Liver (tissue), 9 donors: ENCODE results near the gene ELOVL2. TPM values are rescaled to one million over a fixed set of nuclear protein-coding genes. Genes with fewer than 3 reads are reported as not detected.
"Not testable (repeated sequence)": the region's sequence is repeated elsewhere in the genome, so short reads cannot be mapped to it uniquely, and the experiment has no call there.

Experiments used
- DNase-seq: peaks from one replicate; pipeline ENCODE4 v3.0.0-alpha.2; 2017; ENCODE audit warnings: low spot score
- H3K27ac ChIP-seq, 2 donors: one replicate each; pipeline ENCODE4 v1.7.0; 2013; ENCODE audit warnings: inconsistent platforms in 2 of 2, low read length in 2 of 2, control low read depth in 1 of 2, low read depth in 1 of 2, mild to moderate bottlenecking in 1 of 2
- H3K27me3 ChIP-seq, 4 donors: one replicate each; pipeline versions ENCODE4 v1.6.1 to v1.7.0; 2013; ENCODE audit warnings: low read length in 3 of 4, inconsistent platforms in 1 of 4, mild to moderate bottlenecking in 1 of 4, moderate library complexity in 1 of 4; ENCODE audit not compliant: control insufficient read depth in 4 of 4, insufficient read depth in 4 of 4
- H3K36me3 ChIP-seq, 4 donors: one replicate each; pipeline versions ENCODE4 v1.6.1 to v1.7.0; 2013; ENCODE audit warnings: low read length in 3 of 4, mild to moderate bottlenecking in 3 of 4, low read depth in 1 of 4, moderate library complexity in 1 of 4; ENCODE audit not compliant: control insufficient read depth in 4 of 4, insufficient read depth in 3 of 4
- H3K4me1 ChIP-seq, 4 donors: one replicate each; pipeline versions ENCODE4 v1.6.1 to v1.7.0; 2013; ENCODE audit warnings: low read length in 3 of 4, mild to moderate bottlenecking in 3 of 4, moderate library complexity in 1 of 4; ENCODE audit not compliant: control insufficient read depth in 4 of 4, insufficient read depth in 4 of 4
- H3K4me3 ChIP-seq, 3 donors: one replicate each; pipeline versions ENCODE4 v1.6.1 to v1.7.0; 2013; ENCODE audit warnings: low read length in 3 of 3, control low read depth in 1 of 3, low read depth in 1 of 3, mild to moderate bottlenecking in 1 of 3
- H3K9ac ChIP-seq, 2 donors: one replicate each; pipeline ENCODE4 v1.7.0; 2013; ENCODE audit warnings: low read length in 2 of 2, mild to moderate bottlenecking in 2 of 2, moderate library complexity in 2 of 2, control low read depth in 1 of 2, low read depth in 1 of 2
- H3K9me3 ChIP-seq, 4 donors: one replicate each; pipeline versions ENCODE4 v1.6.1 to v1.7.0; 2013; ENCODE audit warnings: low read length in 3 of 4; ENCODE audit not compliant: control insufficient read depth in 4 of 4
- EGR1 ChIP-seq, 2 donors: IDR thresholded peaks; 2 replicates each; pipeline ENCODE4 v1.6.1; 2016 to 2018; ENCODE audit warnings: antibody characterized with exemption in 2 of 2, low read depth in 2 of 2
- FOXA1 ChIP-seq: IDR thresholded peaks from 2 replicates; pipeline ENCODE4 v1.6.1; 2016; ENCODE audit warnings: antibody characterized with exemption
- FOXA2 ChIP-seq: IDR thresholded peaks from 2 replicates; pipeline ENCODE4 v1.6.1; 2016; ENCODE audit warnings: antibody characterized with exemption
- GABPA ChIP-seq, 2 donors: IDR thresholded peaks in 1 of 2; conservative IDR thresholded peaks in 1 of 2; 2 replicates each; pipeline ENCODE4 v1.6.1; 2016; ENCODE audit warnings: antibody characterized with exemption in 2 of 2, mild to moderate bottlenecking in 1 of 2, moderate library complexity in 1 of 2
- HNF4A ChIP-seq, 2 donors: conservative IDR thresholded peaks; 2 replicates each; pipeline ENCODE4 v1.6.1; 2016; ENCODE audit warnings: antibody characterized with exemption in 2 of 2, mild to moderate bottlenecking in 2 of 2
- HNF4G ChIP-seq: IDR thresholded peaks from 2 replicates; pipeline ENCODE4 v1.6.1; 2016; ENCODE audit warnings: antibody characterized with exemption
- JUND ChIP-seq, 2 donors: IDR thresholded peaks; 2 replicates each; pipeline ENCODE4 v1.6.1; 2016; ENCODE audit warnings: antibody characterized with exemption in 2 of 2
- NR2F2 ChIP-seq: IDR thresholded peaks from 2 replicates; pipeline ENCODE4 v1.6.1; 2016; ENCODE audit warnings: antibody characterized with exemption
- RAD21 ChIP-seq, 2 donors: IDR thresholded peaks; 2 replicates each; pipeline ENCODE4 v1.6.1; 2016; ENCODE audit warnings: antibody characterized with exemption in 2 of 2, mild to moderate bottlenecking in 2 of 2
- RXRA ChIP-seq, 2 donors: IDR thresholded peaks; 2 replicates each; pipeline ENCODE4 v1.6.1; 2017 to 2018; ENCODE audit warnings: antibody characterized with exemption in 2 of 2, mild to moderate bottlenecking in 1 of 2
- SP1 ChIP-seq: IDR thresholded peaks from 2 replicates; pipeline ENCODE4 v1.6.1; 2018; ENCODE audit warnings: antibody characterized with exemption, mild to moderate bottlenecking
- TAF1 ChIP-seq: conservative IDR thresholded peaks from 2 replicates; pipeline ENCODE4 v1.6.1; 2016; ENCODE audit warnings: antibody characterized with exemption, mild to moderate bottlenecking
- YY1 ChIP-seq: IDR thresholded peaks from 2 replicates; pipeline ENCODE4 v1.6.1; 2016; ENCODE audit warnings: antibody characterized with exemption, mild to moderate bottlenecking
- WGBS: extraction: QIAGEN DNeasy Blood & Tissue Kit; methylation state at CpG from one replicate; pipeline ENCODE4 v1.1.7; 2013; 5-methylcytosine and 5-hydroxymethylcytosine counted together
- polyA plus RNA-seq, 2 donors: library from polyadenylated mRNA; stranded (reverse) in 1 of 2; unstranded in 1 of 2; fragments of 200-250 nt in 1 of 2; fragments of >200 nt in 1 of 2; fragmentation: Nextera tagmentation in 1 of 2; extraction: Ambion mirVana in 1 of 2; gene quantifications; one replicate each; pipeline versions ENCODE4 v1.2.1 to v1.2.3, GENCODE V29; 2013 to 2015
- total RNA-seq, 2 donors: library from RNA; depleted of rRNA; stranded (reverse); fragments of >200 nt; gene quantifications; one replicate each; pipeline ENCODE4 v1.2.3, GENCODE V29; 2014
- TF ChIP-seq, protein P1 (sequence below): IDR thresholded peaks from 2 replicates; pipeline ENCODE4 v1.6.1; 2016; ENCODE audit warnings: antibody characterized with exemption
- TF ChIP-seq, protein P2 (sequence below): IDR thresholded peaks from 2 replicates; pipeline ENCODE4 v1.6.1; 2016; ENCODE audit warnings: antibody characterized with exemption
- TF ChIP-seq, protein P3 (sequence below): IDR thresholded peaks from 2 replicates; pipeline ENCODE4 v1.6.1; 2016; ENCODE audit warnings: antibody characterized with exemption, mild to moderate bottlenecking
- TF ChIP-seq, protein P4 (sequence below): fragments of 150-350 bp; IDR thresholded peaks from 2 replicates; pipeline ENCODE4 v1.5.1; 2017; ENCODE audit warnings: improper control_type of control experiment, low read depth, low read length; ENCODE audit not compliant: missing input control
- donor health status: healthy.
- donor health status: healthy.
- donor health status: healthy.
- donor health status: healthy.
- donor health status: healthy.

ELOVL2 gene
- total and polyA plus RNA-seq, 4 donors: 7.1 to 28.5 (median 22.1) TPM

DNA sequence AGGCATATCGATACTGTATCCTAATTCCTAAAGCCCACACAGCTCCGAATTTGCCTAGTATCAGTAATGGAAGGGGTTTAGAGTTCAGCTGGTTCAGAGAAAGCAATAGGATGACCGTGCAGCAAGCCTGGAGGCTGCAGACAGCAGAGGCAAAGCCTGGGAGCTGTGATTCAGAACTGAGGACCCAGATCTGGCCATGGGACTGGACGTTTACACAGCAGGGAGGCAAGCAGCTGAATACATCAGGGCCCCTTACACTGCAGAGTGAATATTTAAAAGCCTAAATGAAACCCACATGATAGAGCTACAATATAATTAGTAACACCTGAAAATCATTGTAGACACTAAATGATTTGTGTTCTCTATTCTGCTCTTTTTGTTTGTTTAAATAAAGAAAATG lies 38.0 kb downstream of the ELOVL2 start:
- Histone ChIP-seq H3K4me3 (no peak overlapping the region), H3K9me3 (no peaks in the 10 kb centered on the region), H3K9ac (no peak overlapping the region), H3K27ac (no peak overlapping the region), H3K36me3 (peaks cover 0 to 2% (median 0%) of the 10 kb centered on the region in 4 donors), H3K27me3 (no peaks in the 10 kb centered on the region), H3K4me1 (peaks cover 4 to 23% (median 16%) of the 10 kb centered on the region in 4 donors)
- DNase-seq: no peak
- 84% methylated on average over 4 of the region's 4 CpGs for WGBS
- TF ChIP-seq HNF4A (conservative IDR thresholded peaks at IDR 0.05) (no peak), GABPA (IDR thresholded peaks at IDR 0.05 in 1 of 2, conservative IDR thresholded peaks at IDR 0.05 in 1 of 2) (no peak), TAF1 (no peak), YY1 (no peak), HNF4G (no peak), FOXA2 (no peak), FOXA1 (no peak), NR2F2 (no peak), EGR1 (IDR thresholded peaks at IDR 0.05; ENCODE audit: low read depth in 2 of 2) (no peak), JUND (IDR thresholded peaks at IDR 0.05) (no peak)
- TF ChIP-seq, protein P1, sequence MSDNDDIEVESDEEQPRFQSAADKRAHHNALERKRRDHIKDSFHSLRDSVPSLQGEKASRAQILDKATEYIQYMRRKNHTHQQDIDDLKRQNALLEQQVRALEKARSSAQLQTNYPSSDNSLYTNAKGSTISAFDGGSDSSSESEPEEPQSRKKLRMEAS: no peak
- TF ChIP-seq, protein P2, sequence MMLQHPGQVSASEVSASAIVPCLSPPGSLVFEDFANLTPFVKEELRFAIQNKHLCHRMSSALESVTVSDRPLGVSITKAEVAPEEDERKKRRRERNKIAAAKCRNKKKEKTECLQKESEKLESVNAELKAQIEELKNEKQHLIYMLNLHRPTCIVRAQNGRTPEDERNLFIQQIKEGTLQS: no peak
- TF ChIP-seq, protein P3, sequence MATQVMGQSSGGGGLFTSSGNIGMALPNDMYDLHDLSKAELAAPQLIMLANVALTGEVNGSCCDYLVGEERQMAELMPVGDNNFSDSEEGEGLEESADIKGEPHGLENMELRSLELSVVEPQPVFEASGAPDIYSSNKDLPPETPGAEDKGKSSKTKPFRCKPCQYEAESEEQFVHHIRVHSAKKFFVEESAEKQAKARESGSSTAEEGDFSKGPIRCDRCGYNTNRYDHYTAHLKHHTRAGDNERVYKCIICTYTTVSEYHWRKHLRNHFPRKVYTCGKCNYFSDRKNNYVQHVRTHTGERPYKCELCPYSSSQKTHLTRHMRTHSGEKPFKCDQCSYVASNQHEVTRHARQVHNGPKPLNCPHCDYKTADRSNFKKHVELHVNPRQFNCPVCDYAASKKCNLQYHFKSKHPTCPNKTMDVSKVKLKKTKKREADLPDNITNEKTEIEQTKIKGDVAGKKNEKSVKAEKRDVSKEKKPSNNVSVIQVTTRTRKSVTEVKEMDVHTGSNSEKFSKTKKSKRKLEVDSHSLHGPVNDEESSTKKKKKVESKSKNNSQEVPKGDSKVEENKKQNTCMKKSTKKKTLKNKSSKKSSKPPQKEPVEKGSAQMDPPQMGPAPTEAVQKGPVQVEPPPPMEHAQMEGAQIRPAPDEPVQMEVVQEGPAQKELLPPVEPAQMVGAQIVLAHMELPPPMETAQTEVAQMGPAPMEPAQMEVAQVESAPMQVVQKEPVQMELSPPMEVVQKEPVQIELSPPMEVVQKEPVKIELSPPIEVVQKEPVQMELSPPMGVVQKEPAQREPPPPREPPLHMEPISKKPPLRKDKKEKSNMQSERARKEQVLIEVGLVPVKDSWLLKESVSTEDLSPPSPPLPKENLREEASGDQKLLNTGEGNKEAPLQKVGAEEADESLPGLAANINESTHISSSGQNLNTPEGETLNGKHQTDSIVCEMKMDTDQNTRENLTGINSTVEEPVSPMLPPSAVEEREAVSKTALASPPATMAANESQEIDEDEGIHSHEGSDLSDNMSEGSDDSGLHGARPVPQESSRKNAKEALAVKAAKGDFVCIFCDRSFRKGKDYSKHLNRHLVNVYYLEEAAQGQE: no peak
- TF ChIP-seq, protein P4, sequence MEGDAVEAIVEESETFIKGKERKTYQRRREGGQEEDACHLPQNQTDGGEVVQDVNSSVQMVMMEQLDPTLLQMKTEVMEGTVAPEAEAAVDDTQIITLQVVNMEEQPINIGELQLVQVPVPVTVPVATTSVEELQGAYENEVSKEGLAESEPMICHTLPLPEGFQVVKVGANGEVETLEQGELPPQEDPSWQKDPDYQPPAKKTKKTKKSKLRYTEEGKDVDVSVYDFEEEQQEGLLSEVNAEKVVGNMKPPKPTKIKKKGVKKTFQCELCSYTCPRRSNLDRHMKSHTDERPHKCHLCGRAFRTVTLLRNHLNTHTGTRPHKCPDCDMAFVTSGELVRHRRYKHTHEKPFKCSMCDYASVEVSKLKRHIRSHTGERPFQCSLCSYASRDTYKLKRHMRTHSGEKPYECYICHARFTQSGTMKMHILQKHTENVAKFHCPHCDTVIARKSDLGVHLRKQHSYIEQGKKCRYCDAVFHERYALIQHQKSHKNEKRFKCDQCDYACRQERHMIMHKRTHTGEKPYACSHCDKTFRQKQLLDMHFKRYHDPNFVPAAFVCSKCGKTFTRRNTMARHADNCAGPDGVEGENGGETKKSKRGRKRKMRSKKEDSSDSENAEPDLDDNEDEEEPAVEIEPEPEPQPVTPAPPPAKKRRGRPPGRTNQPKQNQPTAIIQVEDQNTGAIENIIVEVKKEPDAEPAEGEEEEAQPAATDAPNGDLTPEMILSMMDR: no peak

DNA sequence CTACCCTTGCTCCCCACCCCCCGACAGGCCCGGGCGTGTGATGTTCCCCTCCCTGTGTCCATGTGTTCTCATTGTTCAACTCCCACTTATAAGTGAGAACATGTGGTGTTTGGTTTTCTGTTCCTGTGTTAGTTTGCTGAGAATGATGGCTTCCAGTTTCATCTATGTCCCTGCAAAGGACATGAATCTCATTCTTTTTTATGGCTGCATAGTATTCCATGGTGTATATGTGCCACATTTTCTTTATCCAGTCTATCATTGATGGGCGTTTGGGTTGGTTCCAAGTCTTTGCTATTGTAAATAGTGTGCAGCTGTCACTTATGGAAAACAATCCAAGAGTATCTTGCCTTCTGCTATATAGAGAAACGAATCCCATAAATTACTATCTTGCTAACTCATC lies 40.8 kb downstream of the ELOVL2 start:
- DNase-seq, H3K4me3 ChIP-seq, H3K9me3 ChIP-seq, H3K9ac ChIP-seq, H3K27ac ChIP-seq, H3K27me3 ChIP-seq, H3K36me3 ChIP-seq: not testable (repeated sequence)
- peaks cover 2 to 14% (median 8%) of the 10 kb centered on the region in 4 donors for H3K4me1 ChIP-seq
- 94% methylated on average over 5 of the region's 5 CpGs for WGBS

DNA sequence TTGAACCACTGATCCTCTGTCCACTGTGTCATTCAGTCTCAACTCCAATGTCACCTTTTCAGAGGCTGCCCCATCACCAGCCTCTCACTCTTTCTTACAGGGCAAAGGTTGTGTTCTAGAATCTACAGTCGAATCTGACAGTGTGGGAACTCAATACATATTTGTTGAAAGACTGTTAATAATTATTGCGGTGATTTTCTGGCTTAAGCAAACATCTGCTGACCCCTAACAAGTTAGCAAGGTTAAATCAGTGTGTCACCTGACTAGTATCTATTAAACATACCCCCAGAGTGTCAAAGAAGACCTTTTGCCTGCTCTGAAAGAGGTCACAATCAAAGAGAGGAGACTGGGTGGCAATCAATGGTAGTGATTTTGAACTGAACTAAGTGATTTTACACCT lies 41.9 kb downstream of the ELOVL2 start:
- no peaks in the 10 kb centered on the region for H3K9me3 ChIP-seq
- no peak overlapping the region for H3K27ac ChIP-seq
- WGBS: 50% methylated on average over 2 of the region's 2 CpGs
- H3K36me3 ChIP-seq: peaks cover 0 to 13% (median 1%) of the 10 kb centered on the region in 4 donors
- DNase-seq: no peak
- no peak overlapping the region for H3K4me3 ChIP-seq
- peaks cover 0 to 8% (median 3%) of the 10 kb centered on the region in 4 donors for H3K4me1 ChIP-seq
- no peak overlapping the region for H3K9ac ChIP-seq
- no peaks in the 10 kb centered on the region for H3K27me3 ChIP-seq
- TF ChIP-seq, protein P4: no peak
- TF ChIP-seq EGR1 (IDR thresholded peaks at IDR 0.05; ENCODE audit: low read depth in 2 of 2) (no peak), YY1 (no peak), RAD21 (IDR thresholded peaks at IDR 0.05) (no peak), SP1 (no peak), FOXA1 (no peak), TAF1 (no peak), NR2F2 (no peak), RXRA (IDR thresholded peaks at IDR 0.05) (no peak)
- TF ChIP-seq, protein P3: no peak
